Measurements from ENCODE around the gene PRDM16.

PRDM16 gene

DNA sequence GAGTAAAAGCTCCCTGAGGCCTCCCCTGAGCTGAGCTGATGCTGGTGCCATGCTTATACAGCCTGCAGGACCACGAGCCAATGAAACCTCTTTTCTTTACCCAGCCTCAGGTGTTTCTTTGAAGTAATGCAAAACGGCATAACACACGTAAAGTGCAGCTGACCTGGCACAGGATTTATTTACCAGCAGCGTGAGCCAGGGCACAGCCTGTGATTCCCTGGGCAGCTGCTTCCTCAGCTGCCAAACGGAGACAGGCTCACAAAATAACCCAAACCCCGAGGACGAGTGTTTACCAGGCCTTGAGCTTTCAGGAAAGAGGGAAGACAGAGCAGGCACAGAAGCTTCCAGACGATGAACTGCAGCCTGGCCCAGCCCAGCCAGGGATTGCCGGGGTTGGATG, 264.9 kb downstream of the PRDM16 start:
- peak; percentile 33 for DNase-seq

DNA sequence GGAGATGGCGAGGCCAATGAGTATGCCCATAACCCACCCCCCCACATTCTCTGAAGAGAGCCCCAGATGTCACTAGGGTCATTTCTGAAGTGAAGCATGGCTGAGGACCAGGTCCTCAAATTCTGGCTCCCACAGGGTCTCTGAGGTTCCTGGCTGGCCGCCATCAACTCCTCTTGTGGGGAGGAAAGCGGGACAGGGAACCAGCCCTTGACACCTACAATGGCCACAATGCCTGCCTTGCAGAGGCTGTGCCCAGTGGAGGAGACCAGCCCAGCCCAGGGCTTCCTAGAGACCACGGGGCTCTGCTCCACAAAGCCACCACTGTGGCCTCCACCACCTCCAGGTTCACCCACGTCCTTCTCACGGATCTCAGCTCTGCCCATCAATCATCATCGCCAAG, 265.4 kb downstream of the PRDM16 start:
- DNase-seq = no peak

DNA sequence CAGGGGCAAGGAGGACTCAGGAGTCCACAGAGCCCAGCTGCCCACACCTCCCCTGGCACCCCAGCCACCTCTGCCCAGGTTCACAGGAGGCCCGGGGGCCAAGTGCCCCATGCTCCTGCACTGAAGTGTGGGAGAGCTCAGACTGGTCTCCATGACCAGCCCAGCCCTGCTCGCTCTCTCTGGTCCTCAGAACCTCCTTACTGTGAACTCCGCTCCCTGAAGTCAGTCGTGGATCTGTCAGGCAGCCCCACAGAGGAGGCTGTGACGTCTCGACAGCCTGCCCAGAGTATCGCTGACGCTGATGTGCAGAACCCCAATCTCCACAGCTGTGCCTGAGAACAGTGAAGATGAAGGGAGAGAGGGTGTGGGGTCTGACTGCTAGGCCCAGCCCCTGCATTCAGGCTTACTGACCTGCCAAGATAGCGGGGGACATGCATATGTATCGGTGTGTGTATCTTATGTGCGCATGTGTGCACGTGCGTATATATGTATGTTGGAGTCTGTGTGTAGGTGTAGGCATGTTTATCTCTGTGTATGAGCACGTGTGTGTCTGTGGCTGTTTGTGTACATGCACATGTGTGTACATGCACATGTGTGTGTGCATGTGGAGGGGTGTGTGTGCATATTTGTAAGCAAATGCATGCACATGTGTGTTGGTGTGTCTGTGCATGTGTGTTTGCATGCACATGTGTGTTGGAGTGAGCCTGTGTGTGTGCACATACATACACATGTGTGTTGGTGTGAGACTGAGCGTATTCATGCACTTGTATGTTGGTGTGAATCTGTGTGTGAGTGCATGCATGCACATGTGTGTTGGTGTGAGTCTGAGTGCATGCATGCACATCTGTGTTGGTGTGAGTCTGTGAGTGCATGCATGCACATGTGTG, 267.0 kb downstream of the PRDM16 start:
- no peak for DNase-seq

DNA sequence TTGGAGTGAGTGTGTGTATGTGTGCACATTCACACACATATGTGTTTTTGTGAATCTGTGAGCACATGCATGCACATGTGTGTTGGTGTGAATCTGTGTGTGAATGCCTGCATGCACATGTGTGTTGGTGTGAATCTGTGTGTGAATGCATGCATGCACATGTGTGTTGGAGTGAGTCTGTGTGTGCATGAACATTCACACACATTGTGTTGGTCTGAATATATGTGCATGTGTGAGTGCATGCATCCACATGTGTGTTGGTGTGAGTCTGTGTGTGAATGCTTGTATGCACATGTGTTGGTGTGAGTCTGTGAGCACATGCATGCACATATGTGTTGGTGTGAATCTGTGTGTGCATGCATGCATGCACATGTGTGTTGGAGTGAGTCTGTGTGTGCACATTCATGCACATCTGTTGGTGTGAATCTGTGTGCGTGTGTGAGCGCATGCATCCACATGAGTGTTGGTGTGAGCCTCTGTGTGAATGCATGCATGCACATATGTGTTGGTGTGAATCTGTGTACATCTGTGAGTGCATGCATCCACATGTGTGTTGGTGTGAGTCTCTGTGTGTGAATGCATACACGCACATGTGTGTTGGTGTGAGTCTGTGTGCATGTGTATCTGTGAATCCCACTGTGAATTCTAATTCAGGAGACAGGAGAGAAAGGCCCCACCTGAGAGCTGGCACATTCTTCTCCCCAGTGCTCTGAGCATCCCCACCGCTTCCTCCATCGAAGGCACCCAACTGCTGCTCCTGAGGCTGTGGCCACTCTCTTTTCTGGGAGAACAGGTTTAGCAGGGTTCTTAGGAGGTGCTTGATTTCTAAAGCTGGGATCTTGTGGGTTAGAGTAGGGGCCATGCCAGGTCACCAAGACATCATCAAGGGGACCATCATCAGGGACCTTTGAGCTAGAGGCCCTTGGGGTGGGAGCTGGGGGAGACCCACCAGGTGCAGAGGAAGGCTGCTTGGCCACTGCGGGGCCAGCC, 267.9 kb downstream of the PRDM16 start:
- DNase-seq = no peak

DNA sequence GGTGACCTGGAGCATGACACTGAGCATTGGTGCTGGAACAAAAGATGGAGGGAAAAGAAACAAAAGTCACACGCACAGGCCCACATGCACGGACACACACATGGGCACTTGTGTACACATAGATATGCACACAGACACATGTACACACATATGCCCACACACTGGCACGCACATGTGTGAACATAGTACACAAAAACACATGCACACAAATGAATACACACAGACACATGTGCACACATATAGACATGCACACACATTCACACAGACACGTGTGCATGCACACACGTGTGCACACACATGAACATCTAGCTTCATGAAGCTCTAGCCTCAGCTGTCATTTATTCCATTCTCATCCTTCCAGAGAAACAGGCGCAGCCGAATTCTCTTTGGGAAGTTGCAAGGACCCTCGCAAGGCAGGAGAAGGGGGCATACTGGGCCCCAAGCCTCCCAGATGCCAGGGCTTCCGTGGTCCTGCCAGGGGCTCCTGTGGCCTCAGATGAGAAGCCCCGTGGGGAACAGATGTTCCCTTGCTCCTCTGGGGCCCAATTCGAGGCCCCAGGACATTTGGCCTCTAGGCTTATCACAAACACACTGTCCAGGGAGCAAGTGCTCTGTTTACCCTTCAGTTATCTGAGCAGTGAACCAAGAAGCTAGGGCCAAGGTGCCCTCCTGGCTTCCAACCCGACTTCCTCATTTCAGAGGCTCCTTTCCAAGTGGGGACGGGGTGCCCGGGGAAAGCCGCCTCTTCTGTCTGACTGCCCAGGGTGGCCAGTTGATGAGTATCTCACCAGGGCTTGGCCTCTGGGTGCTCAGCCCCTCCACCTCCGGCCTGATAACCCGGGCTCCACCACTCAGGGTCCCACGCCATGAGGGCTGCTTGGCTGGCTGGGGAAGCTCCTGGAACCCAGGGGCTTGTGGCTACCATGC, 269.1 kb downstream of the PRDM16 start:
- DNase-seq = no peak

DNA sequence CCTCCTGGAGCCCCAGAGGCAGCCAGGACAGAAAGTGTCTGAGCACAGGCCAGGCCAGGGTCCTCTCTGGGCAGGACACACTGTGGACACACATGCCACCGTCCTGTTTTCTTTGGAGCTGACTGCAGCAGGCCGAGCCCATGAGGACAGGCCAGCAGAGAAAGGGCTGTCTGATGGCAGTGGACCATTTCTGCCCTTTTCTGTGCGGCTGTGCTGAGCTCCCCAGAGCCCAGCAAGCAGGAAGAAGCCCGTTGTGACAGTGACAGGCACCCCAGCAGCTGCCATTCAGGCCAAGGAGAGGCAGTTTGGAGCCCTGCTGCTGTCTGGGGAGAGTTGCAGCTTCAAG, 269.7 kb downstream of the PRDM16 start:
- DNase-seq = no peak

DNA sequence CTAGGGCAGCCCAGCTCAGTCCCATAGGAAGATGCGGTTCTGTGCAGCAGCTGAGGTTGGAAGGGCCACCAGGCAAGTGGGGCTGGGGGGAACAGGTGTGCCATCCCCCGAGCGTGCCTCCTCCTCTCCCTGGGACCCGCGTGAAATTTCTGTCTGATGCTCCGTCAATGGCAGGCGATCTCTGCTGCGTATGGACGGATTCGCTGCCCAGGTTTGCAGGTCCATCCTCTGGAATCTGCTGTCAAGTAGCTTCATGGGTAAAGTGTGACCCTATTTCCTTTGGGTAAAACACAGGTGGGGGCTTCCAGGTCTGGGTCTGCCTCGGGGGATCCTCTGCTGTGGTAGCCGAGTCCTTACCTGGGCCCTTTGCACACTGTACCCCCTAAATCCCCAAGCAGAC, 270.9 kb downstream of the PRDM16 start:
- DNase-seq = no peak

DNA sequence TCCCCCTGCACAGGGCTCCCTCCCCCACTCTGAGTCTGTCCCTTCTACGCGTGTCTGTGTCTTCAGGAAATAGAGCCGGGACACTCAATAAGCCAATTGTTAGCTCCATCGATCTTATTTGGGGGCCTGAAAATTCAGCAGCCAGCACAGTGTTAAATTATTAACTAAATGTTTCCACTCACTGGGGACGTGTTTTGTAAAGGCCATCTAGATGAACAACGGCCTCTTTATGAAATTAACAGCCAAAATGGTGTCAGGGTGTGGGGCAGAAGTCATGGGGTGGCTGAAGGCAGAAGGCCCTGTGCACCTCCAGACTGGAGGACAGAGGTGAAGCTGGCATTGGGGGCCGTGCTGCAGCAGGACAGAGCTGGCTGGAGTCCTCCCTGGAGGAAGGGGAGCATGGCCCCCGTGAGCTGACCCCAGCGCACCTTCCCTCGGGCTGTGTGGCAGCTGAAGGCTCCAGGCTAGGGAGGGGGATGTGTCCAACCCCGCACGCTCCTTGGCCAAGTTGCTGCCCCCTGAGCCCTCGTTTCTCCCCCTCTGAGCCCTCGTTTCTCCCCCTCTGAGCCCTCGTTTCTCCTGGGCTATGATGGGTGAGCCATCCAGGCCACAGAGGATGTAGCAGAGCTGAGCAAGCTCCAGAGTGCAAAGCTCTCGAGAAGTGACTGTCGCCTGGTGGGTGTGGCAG, 271.7 kb downstream of the PRDM16 start:
- DNase-seq = no peak

DNA sequence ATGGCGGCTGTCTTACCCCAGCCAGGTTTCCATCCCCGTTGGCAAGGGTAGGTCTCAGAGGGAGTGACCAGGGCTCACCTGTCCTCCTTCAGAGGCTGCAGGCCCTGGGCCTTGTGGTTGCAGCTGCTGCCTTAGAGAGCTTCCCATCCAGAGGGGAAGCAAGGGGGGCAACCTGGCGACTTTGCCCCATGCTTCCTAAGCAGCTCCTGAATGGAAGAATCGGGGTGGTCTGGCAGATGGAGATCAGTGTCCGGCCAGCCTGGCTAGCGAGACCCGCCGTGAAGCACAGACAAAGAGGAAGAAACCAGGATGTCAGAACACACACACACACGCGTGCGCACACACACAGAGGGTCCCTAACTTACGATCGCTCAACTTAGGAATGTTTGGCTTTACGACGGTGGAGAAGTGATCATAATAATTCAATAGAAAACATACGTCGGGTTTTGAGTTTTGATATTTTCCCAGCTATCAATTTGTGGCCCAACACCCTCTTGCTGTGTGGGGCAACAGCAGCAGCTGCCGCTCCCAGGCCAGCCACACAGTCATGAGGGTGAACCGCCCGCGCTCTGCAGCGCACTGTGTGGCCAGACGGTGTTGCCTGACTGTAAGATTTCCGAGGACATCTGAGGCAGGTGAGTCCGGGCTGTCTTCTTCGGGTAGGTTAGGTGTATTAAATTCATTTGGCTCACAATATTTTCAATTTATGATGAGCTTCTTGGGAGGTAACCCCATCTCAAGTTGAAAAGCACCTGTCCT, 272.4 kb downstream of the PRDM16 start:
- no peak for DNase-seq

DNA sequence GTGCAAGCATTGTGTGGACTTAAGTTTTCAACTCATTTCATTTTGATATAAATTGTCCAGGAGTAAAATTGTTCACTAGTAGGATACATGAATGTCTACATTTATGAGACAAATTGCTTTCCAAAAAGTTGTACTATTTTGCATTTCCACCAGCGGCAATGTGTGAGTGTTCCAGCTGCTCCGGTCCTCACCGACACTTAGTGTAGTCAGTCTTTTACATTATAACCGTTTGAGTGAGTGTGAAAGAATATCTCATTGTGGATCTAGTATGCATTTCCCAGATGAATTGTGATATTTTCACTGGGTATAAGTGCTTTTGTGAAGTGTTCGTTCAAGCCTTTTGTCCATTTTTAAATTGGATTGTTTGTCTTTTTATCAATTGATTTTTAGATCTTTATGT, 274.0 kb downstream of the PRDM16 start:
- no peak for DNase-seq

DNA sequence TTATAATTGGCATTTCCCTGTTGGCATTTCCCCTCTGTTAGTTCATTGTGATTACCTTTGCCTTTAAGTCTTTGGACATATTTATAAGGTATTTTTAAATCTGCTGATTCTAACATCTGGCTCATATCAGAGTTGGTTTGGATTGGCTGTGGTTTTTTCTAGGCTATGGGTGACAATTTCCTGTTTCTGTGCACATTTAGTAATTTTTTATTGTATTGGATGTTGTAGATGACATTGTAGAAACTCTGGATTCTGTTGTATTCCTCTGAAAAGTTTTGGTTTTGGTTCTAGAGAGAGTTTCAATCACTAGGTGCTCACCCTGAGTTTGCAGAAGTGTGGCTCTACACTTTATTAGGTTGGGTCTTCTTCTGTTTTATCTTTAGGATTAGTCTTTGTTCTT, 275.4 kb downstream of the PRDM16 start:
- DNase-seq = no peak

DNA sequence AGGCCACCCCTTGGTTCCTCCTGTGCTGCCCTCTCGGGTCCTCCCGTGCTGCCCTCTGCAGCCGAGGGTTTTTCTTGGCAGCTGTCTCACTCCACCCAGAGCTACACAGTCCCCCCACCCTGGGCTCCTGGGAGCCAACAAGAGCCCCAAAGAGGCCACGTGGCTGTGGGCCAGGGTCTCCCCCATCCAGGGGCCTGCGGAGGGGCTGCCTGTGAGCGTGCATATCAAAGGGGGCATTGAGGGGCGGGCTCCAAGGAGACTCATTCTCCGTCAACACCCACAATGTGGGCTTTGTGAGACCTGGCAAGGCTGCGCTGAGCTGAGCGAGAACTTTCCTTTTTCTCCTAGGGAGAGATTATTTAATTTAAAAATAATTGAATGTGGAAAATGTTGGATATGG, 276.8 kb downstream of the PRDM16 start:
- no peak for DNase-seq

DNA sequence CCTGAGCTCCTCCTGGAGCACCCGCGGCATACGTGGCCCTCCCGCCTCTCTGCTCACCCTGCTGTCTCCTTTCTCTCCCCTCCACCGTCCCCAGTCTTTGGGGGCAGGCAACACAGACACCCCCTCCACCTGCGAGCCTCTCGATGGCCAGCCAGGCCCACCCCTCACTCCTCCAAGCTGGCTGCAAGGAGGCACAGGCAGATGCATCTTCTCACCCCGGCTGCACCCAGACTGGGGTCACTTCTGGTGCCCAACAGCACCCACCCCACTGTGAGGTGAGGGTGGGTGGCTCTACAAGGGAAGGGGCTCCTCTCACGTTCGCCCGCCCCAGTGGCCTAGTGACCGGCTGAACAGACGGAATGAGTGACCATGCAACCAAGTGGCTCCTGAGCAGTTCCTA, 277.5 kb downstream of the PRDM16 start:
- DNase-seq = no peak

DNA sequence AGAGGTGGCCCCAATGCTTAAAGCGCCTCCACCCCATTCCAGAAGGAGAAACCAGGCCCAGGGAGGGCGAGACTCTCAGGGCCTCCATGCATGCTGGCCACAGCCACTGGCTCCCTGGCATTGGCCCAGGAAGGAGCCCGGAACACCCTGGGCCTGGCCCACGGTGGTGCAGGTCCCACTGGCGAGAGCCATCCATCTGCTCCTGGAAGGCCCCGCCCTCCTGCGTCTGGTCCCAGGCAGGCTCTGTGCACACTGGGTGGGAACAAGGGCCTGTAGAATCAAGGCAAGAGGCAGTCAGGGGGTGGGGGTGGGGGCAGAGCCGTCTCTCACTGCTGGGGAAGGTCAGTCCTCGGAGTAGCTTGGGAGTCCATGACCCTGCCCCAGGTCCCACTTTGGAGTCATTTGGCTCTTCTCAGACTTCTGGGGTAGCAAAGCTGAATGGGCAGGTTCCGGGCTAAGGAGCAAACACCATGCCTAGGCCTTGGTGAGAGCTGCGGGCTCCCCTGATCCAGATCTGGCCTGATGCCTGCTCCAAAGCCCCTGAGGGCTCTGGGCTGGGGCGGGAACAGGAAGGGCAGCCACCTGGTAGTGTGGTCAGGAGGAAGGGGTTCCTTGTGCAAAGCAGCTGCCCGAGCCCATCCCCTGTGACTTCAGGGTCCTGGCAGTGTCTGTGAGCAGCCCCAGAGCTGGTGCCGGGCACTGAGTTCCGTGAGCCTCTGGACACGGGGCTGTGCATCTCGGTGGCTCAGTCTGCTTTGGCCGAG, 278.4 kb downstream of the PRDM16 start:
- no peak for DNase-seq

DNA sequence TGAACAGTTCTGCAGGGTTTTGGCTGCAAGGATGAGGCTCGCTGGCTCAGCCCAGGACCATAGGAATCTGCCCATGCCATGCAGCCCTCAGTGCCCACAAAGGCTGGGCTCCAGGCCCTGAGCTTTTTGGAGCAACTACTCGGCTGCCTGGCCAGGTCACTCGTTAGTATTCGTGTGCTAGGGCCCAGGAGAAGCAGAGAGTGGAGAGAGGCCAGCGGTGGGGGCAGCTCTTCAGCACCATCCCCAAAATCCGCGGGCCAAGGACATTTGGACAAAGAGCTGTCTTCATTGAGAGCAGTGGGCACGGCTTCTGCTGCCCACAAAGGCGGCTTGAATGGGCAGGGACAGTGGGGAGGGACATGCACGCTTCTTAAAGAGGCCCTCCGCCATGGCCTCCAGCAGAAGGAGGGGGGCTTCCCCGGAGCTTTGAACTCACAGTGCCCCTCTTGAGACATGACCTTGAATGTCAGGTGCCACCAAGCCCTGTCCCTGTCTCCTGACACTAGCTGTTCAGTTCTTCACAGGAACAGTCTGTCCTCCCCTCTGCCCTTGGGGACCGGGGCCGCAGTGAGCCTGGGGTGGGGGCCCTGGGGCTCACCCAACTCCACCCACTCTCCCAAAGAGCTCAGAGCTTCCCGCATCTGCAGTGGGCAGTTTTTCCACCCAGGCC, 279.3 kb downstream of the PRDM16 start:
- DNase-seq = no peak

DNA sequence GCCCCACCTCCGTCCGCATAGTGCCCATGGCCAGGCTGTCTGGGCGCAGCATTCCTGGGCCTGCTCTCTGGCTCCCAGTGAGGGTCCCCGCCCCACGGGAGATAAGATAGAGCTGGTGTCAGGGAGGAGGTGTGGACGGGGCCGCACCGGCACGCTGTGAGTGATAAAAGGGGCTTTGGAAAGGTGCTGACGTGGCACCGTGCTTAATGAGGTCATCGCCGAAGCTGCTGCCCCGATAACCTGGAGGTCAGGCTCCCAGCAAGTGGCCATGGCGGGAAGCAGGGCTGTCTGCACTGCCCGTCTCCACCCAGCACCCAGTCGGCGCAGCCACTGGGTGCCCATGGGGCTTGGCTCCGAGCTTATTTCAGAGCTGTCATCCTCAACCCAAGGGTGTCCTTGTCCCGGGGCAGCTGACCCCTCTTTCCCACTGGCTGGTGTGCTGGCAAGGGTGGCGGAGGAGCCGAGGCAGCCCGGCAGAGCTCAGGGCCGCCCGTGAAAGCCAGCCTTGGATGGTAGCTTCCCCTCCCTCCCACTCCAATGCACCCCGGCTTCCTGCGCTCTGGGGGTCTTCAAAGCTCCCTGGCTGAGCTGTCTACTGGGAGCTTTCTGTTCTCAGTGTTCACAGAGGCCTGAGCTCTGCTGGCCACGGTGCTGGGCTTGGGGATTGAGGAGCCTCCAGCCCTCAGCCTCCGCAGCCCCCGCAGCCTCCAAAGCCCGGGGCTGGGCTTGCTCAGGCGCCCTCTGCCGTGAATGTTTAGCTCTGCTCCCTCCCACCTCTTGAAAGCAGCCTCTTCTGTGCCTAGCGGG, 280.4 kb downstream of the PRDM16 start:
- DNase-seq = peak; percentile 6

DNA sequence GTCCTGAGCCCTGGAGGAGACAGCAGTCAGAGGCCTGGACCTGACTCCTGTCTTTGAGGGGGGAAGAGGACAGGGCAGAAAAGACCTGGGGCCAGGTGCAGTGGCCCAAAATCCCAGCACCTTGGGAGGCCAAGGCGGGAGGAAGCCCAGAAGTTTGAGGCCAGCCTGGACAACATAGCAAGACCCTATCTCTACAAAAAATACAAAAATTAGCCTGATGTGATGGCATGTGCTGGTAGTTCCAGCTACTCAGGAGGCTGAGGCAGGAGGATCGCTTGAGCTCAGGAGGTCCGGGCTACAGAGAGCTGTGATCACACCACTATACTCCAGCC, 280.9 kb downstream of the PRDM16 start:
- no peak for DNase-seq

DNA sequence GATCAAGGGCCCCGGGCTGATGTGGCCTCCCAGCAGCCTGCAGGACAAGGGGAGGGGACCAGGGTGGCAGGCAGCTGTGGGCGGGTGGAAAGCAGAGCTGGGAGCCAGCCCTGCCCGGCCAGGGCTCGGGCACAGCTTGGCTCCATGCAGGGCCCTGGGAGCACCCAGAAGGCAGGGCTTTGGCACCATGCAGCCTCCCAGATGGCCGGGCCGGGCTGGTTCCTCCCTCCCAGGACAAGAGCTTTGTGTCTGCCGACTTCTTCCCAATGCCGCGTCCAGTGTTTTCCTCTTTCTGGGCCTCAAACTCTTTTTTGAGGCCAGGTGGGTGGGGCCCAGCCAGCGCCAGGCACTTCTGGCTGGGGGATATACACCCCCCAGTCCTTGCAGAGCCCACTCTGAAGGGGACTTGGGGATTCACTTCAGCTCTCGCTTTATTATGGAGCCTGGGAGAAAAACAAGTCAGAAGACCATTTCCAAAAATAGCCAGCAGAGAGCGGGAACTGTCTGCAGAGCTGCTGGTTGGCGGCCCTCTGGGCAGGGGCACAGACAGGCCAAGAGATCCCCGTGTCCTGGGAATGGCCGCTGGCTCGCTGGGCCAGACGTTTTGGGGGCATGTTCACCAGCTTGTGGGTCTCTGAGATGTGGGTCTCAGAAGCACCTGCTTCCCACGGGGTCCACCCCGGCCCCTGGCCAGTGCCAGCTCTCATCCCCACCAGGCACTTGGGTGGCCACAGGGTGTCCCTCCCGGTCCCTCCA, 281.7 kb downstream of the PRDM16 start:
- no peak for DNase-seq
